NCI-H128 (cell line): ENCODE measurements around the gene VASH1.
"Not testable (repeated sequence)": the region's sequence is repeated elsewhere in the genome, so short reads cannot be mapped to it uniquely, and the experiment has no call there.

ENCODE experiments used
- DNase-seq: peaks from one replicate; lab custom pipeline; 2025; ENCODE audit not compliant: unreplicated experiment; lab: John Stamatoyannopoulos, UW

Gene VASH1

GRCh38 chr14:76761136-76761959, at the start of gene VASH1:
Gene VASH1, plus strand, starts transcription at chr14:76761468. Its CDS starts 1,354 bp downstream, at chr14:76762822.
- no peak for DNase-seq

- DNase-seq = no peak
Observed at GRCh38 chr14:76713121-76713520, 48.1 kb upstream of the VASH1 start.

GRCh38 chr14:76714470-76714869, 46.8 kb upstream of the VASH1 start:
- no peak for DNase-seq

GRCh38 chr14:76715101-76715500, 46.2 kb upstream of the VASH1 start:
- no peak for DNase-seq

GRCh38 chr14:76715511-76716081, 45.7 kb upstream of the VASH1 start:
- no peak for DNase-seq

GRCh38 chr14:76716285-76716684, 45.0 kb upstream of the VASH1 start:
- DNase-seq = no peak

GRCh38 chr14:76717508-76718290, 43.6 kb upstream of the VASH1 start:
- no peak for DNase-seq

GRCh38 chr14:76718306-76719040, 42.8 kb upstream of the VASH1 start:
- DNase-seq = no peak

GRCh38 chr14:76719666-76720065, 41.6 kb upstream of the VASH1 start:
- DNase-seq = no peak

GRCh38 chr14:76720382-76720813, 40.9 kb upstream of the VASH1 start:
- no peak for DNase-seq

- DNase-seq = not testable (repeated sequence)
Observed at GRCh38 chr14:76721506-76721905, 39.8 kb upstream of the VASH1 start.

- no peak for DNase-seq
Observed at GRCh38 chr14:76724651-76725550, 36.4 kb upstream of the VASH1 start.

- DNase-seq = no peak
Observed at GRCh38 chr14:76726551-76726970, 34.7 kb upstream of the VASH1 start.

- DNase-seq = no peak
Observed at GRCh38 chr14:76727384-76727783, 33.9 kb upstream of the VASH1 start.

GRCh38 chr14:76727901-76728300, 33.4 kb upstream of the VASH1 start:
- DNase-seq = no peak

- DNase-seq = no peak
Observed at GRCh38 chr14:76729258-76729657, 32.0 kb upstream of the VASH1 start.

GRCh38 chr14:76729953-76730505, 31.2 kb upstream of the VASH1 start:
- DNase-seq = no peak

GRCh38 chr14:76734501-76734900, 26.8 kb upstream of the VASH1 start:
- DNase-seq = not testable (repeated sequence)

- DNase-seq = no peak
Observed at GRCh38 chr14:76736514-76736913, 24.8 kb upstream of the VASH1 start.

- no peak for DNase-seq
Observed at GRCh38 chr14:76741074-76741473, 20.2 kb upstream of the VASH1 start.
